GM12892 (cell line): Measurements from ENCODE around the gene ZNF33B.

Experiments
- POLR2A ChIP-seq: IDR thresholded peaks from 2 replicates; pipeline ENCODE4 v1.6.1; 2011; ENCODE audit warnings: low read depth, low read length, control low read depth
- POLR2AphosphoS5 ChIP-seq: IDR thresholded peaks from 2 replicates; pipeline ENCODE4 v1.6.1; 2011; ENCODE audit warnings: low read depth, low read length, control low read depth

DNA sequence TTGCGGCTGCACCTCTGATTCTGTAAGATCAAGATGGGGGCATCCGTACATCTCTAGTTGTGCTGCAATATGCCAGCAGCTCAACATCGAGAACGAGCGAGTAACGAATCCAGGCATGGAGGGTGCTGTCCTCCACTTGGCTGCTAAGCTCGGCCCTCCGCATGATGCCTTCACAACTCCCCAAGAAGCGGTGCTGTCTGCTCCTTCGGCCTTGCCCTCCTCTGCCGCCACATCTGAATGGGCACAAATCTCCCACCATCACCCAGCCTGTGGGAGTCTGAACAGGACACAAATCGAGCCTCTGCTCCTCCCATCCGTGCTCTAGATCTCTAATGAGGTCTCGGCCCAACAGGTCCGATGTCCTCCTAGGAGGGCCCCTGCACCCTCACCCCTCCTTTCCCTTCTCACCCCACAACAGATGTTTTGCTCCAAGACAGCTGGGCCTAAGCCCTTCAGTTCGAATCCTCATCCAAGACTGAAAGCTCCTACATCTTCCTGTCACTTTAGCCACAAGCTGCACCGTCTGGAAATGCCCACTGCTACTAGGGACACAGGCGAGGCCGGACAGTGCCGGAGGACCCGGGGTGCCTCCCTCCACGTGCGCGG is 86.7 kb downstream of the ZNF33B start:
- TF ChIP-seq POLR2AphosphoS5 (no peak), POLR2A (no peak)
